ENCODE measurements around the gene PSME4.

Gene PSME4

DNA sequence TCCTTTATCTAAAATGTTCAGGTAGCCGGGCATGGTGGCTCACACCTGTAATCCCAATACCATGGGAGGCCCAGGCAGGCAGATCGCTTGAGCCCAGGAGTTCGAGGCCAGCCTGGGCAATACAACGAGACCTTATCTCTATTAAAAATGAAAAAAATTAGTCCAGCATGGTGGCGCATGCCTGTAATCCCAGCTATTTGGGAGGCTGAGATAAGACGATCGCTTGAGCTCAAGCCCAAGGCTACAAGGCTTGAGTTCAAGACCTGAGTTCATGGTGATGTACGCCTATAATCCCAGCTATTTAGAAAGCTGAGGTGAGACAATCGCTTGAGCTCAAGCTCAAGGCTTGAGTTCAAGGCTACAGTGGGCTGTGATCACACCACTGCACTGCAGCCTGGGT lies 65.4 kb downstream of the PSME4 start:
- DNase-seq (ENCODE audit: extremely low read depth, low read depth), result no peak
- TF ChIP-seq, protein P1, sequence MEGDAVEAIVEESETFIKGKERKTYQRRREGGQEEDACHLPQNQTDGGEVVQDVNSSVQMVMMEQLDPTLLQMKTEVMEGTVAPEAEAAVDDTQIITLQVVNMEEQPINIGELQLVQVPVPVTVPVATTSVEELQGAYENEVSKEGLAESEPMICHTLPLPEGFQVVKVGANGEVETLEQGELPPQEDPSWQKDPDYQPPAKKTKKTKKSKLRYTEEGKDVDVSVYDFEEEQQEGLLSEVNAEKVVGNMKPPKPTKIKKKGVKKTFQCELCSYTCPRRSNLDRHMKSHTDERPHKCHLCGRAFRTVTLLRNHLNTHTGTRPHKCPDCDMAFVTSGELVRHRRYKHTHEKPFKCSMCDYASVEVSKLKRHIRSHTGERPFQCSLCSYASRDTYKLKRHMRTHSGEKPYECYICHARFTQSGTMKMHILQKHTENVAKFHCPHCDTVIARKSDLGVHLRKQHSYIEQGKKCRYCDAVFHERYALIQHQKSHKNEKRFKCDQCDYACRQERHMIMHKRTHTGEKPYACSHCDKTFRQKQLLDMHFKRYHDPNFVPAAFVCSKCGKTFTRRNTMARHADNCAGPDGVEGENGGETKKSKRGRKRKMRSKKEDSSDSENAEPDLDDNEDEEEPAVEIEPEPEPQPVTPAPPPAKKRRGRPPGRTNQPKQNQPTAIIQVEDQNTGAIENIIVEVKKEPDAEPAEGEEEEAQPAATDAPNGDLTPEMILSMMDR (IDR thresholded peaks at IDR 0.05; ENCODE audit: low read depth, low read length), result no peak

DNA sequence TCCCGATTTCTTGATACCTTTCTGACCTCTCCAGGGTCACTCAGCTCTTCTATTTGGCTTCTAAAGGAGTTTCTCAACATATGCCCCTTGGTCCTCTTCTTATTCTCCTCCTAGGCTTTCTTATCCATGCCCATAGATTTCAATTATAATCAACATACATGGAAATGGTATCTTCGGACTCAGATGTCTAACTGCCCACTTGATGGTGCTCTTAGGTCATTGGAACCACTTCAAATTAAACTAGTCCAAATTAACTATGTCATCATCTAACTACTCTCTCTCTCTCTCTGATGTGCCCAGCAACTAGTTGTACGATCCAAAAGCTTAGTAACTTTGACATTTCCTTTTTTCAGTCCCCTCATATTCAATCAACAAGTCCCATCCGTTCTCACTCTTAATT lies 67.8 kb downstream of the PSME4 start:
- no peak for DNase-seq (ENCODE audit: extremely low read depth, low read depth)
- TF ChIP-seq, protein P1 (IDR thresholded peaks at IDR 0.05; ENCODE audit: low read depth, low read length), result no peak

DNA sequence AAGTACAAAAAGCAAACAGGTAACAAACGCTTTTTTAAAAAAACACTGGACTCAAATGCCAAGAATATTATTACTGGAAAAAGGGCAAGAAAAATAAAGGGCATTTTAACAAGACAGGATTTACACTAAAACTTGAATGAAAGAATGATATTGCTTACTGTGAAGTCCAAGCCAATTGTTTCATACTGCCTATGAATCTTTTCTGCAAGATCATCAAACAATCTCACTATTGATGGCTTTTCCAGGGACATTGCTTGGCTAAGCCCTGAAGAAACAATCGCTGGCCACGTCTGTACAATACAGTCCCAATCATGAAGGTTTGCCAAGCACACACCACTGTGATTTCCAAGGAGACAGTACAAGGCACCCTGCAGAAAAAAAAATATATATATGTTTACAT lies 69.6 kb downstream of the PSME4 start:
- TF ChIP-seq, protein P1 (IDR thresholded peaks at IDR 0.05; ENCODE audit: low read depth, low read length), result no peak
- DNase-seq (ENCODE audit: extremely low read depth, low read depth), result no peak

DNA sequence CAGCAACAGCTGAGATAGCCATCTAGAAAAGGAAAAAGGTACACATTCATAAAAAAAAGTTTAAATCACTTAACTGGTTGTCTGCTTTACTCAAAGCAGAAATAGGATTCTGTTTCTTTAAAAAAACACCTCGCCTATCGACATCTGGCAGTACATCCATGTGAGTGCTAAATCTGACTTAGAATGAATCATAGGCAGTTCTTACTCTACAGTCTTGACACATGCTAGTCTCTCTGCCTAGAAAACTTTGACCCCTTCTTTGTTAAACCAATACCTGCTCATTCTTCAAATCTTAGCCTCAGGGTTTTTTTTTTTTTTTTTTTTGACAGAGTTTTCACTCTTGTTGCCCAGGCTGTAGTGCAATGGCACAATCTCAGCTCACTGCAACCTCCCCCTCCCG lies 73.9 kb downstream of the PSME4 start:
- TF ChIP-seq, protein P1 (IDR thresholded peaks at IDR 0.05; ENCODE audit: low read depth, low read length), result no peak
- peak; percentile 10 for DNase-seq (ENCODE audit: extremely low read depth, low read depth)

DNA sequence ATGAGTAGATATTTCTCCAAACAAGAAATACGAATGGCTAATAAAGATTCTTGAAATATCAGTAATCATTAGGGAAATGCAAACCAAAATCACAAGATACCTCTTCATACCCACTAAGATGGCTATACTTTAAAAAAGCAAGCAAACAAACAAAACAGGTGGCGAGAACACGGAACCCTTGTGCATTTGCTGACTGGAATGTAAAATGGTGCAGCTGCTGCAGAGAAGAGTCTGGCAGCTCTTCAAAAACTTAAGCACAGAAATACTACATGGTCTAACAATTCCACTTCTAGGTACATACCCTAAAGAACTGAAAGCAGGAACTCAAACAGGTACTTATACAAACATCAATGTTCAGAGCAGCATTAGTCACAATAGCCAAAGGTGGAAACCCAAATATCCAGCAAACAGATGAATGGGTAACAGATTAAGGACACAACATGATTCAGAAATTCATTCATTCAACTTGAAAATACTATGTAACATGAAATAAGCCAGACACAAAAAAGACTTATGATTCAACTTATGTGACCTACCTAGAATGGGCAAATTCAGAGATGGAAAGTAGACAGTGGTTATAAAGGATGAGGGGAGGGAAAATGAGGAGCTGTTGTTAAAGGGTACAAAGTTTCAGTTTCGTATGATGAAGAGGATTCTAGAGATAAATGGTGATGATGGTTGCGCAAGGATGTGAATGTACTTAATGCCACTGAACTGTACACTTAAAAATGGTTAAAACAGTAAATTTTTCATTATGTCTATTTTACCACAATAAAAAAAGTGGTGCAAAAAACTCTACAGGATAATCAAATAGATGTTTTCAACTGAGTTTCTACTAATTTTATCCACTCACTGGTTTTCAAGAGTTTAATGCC lies 84.2 kb downstream of the PSME4 start:
- TF ChIP-seq, protein P1 (IDR thresholded peaks at IDR 0.05; ENCODE audit: low read depth, low read length), result no peak
- no peak for DNase-seq (ENCODE audit: extremely low read depth, low read depth)

DNA sequence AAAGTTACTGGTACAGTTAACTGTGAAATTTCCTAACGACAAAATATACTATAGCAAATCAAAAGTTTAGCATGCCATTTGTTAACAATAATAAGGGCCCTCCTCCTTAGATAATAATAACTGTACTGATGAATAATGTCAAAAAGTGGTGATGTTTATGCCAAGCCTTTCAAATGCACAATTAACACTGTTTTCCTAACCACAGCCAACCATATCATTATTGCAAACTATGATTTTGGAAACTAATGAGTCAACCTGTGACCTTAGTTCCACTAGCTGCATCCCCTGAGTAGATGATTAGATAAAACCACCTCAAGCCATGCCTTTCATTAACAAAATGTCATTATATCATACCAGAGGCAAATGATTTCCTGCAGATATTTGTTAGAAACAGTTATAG lies 85.9 kb downstream of the PSME4 start:
- no peak for DNase-seq (ENCODE audit: extremely low read depth, low read depth)
- TF ChIP-seq, protein P1 (IDR thresholded peaks at IDR 0.05; ENCODE audit: low read depth, low read length), result no peak

DNA sequence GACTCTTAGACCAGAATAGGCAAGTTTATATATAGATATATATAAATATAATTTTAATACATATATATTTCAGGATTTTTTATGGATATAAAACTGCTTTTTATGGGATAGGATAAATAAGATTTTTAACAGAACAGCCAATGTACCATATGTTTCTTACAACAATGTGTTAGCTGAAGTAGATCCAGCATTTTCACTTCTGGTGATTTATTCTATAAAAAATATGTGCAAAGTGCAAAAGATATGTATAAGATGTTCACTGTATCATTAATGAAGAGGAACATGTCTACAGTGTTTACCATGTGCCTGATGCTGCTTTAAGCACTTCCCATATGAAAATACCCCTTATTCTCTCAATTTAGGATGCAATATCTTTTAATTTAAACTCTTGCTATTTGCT lies 88.8 kb downstream of the PSME4 start:
- no peak for DNase-seq (ENCODE audit: extremely low read depth, low read depth)
- TF ChIP-seq, protein P1 (IDR thresholded peaks at IDR 0.05; ENCODE audit: low read depth, low read length), result no peak

All from AG09319 (cell line).